ENCODE measurements around the gene PITPNB.

DNA sequence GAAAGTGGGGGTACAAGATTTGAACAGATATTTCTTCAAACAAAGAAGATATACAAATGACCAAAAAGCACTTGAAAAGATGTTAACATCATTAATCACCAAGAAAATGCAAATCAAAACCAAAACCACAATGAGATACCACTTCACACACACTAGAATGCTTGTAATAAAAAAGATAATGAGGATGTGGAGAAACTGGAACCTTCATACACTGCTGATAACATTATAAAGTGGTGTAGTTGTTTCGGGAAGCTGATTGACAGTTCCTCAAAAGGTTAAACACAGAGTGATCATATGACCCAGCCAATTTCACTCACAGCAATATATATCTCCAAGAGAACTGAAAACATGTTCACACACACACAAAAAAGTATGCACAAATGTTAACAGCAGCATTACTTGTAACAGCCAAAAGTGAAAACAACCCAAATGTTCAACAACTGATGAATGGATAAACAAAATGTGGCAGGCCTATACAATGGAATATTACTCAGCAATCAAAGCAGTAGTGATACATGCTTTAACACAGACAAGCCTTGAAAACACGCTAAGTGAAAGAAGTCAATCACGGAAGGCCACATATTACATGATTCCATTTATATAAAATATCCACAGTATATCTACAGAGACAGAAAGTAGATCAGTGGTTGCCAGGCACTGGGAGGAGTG, 15.1 kb downstream of the PITPNB start:
- TF ChIP-seq CTCF (conservative IDR thresholded peaks at IDR 0.05) (no peak), ZFX (IDR thresholded peaks at IDR 0.05) (no peak)
